H1 (cell line): ENCODE results near the gene DCAF4. TPM values are rescaled to one million over a fixed set of nuclear protein-coding genes. Genes with fewer than 3 reads are reported as not detected.

Experiments
- BACH1 ChIP-seq: IDR thresholded peaks from 2 replicates; pipeline ENCODE4 v1.6.1; 2012; ENCODE audit warnings: low read length, improper control_type of control experiment
- polyA plus RNA-seq, 7 experiments: library from polyadenylated mRNA; depleted of rRNA in 3 of 7; stranded (reverse) in 5 of 7; unstranded in 2 of 7; fragments of >200 nt in 5 of 7; fragments of 200-250 nt in 2 of 7; gene quantifications; 1 replicate in 5 of 7; 2 replicates in 1 of 7; 4 replicates in 1 of 7; pipeline versions ENCODE4 v1.2.1 to v1.2.3, GENCODE V29; 2011 to 2013; ENCODE audit warnings: missing spikeins in 2 of 7, mixed read lengths in 2 of 7
- total RNA-seq: library from RNA; stranded (reverse); fragmentation: NEBNext Ultra II Directional; extraction: Animal tissue kit (Norgen Biotek cat#: 25700); gene quantifications from 2 replicates; pipeline ENCODE4 v1.2.1, GENCODE V29; 2021

Gene DCAF4
- total and polyA plus RNA-seq, 2 of the 8 experiments (the other 6 are each of a cell fraction or from before 2014, with no cell fraction given): 17.0 to 21.1 TPM

- TF ChIP-seq BACH1: no peak
Measured at GRCh38 chr14:72968316-72968715, 42.1 kb downstream of the DCAF4 start (continued).
